ENCODE measurements around the gene SQOR. TPM values are rescaled to one million over a fixed set of nuclear protein-coding genes. Genes with fewer than 3 reads are reported as not detected.
"Not testable (repeated sequence)": the region's sequence is repeated elsewhere in the genome, so short reads cannot be mapped to it uniquely, and the experiment has no call there.

The SQOR gene
- total RNA-seq, 1 donor from 2014 or later, result 48.0 TPM

DNA sequence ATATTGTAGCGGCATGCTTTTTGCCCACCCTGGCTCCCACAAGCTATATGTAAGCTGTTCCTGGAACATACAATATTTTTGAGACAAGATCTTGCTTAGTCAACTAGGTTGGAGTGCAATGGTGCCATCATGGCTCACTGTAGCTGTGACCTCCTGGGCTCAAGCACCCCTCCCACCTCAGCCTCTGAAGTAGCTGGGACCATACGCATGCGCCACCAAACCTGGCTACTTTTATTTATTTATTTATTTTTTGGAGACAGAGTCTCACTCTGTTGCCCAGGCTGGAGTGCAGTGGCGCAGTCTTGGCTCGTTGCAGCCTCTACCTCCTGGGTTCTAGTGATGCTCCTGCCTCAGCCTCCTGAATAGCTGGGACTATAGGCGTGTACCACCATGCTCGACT is 6.7 kb upstream of the SQOR start:
- ATAC-seq (no peak), DNase-seq (ENCODE audit: low spot score) (no peak)
- intact Hi-C loops (cut with DNase I), result no loop called here

DNA sequence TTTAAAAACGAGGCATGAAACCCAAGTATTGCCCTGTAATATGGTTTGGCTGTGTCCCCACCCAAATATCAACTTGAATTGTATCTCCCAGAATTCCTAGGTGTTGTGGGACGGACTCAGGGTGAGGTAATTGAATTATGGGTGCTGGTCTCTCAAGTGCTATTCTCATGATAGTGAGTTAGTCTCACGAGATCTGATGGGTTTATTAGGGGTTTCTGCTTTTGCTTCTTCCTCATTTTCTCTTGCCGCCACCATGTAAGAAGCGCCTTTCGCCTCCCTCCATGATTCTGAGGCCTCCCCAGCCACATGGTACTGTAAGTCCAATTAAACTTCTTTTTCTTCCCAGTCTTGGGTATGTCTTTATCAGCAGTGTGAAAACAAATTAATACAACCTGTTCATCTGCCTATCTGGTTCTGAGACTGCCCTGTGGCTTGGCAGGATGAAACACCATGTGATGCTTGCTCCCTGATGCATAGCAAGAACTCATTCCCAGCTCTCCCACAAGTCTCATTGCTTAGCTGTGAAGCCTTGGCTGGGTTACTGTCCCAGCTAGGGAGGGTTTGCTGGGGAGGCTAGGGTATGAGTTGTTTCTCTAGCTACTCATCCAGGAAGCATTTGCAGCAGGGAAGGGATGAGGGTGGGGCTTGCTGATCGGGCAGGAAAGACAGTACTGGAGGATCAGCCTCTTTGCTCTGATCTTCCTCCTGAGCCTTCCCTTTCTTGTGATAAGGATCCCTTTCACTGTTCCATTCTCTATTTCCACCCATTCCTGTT is 3.7 kb upstream of the SQOR start:
- intact Hi-C loops (cut with DNase I), result no loop called here
- ATAC-seq, result peak; percentile 46
- no peak for DNase-seq (ENCODE audit: low spot score)

GRCh38 chr15:45631776-45632175 is 3.1 kb upstream of the SQOR start:
- ATAC-seq (no peak), DNase-seq (ENCODE audit: low spot score) (no peak)
- intact Hi-C loops (cut with DNase I), result no loop called here

DNA sequence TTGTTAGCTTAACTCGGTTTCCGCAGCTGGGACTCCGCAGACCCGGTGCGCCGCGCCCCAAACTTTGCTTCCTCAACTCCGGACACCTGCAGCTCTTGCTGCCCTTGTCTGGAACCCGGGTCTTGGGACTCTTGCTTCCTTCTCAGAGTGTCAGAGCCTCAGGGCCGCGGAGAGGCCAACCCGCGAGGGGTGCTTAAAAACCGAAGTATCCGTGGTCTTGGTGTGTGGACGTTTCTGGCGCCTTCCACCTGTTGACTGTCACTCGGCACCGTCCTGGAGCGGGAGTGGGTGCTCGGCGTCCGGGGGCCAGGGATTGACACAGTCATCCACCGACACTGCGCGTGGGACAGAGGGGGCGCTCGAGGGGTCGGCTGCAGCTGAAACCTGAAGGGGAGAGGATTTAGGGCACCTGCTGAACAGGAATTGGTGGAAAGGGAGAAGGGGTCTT is 386 bp downstream of the SQOR start:
- intact Hi-C loops (cut with DNase I), result no loop called here
- ATAC-seq, result peak; percentile 63

GRCh38 chr15:45635763-45636292 is 999 bp downstream of the SQOR start:
- peak; percentile 1 for ATAC-seq
- intact Hi-C loops (cut with DNase I), result no loop called here
- no peak for DNase-seq (ENCODE audit: low spot score)

More for the DNA sequence above, 386 bp downstream of the SQOR start:
- DNase-seq (ENCODE audit: low spot score), result peak; percentile 75

DNA sequence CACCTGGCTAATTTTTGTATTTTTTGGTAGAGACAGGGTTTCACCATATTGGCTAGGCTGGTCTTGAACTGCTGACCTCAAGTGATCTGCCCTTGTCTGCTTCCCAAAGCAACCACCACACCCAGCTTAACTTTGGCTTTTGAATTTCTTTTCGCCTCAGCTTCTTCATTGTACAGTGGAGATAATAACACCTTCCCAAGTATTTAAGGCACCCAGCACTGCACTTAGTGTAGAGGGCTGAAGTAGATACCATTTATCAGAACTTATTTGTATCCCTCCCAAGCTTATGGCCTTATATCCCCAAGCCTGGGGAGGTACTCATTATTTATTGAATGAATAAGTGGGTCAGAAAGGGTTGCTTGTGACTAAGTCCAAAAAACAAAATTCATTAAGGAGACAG is 2.3 kb downstream of the SQOR start:
- no peak for DNase-seq (ENCODE audit: low spot score)
- ATAC-seq, result no peak
- intact Hi-C loops (cut with DNase I), result no loop called here

- DNase-seq (ENCODE audit: low spot score) (peak; percentile 82), ATAC-seq (peak; percentile 51)
- intact Hi-C loops (cut with DNase I), result no loop called here
Observed at GRCh38 chr15:45637552-45638033, 2.8 kb downstream of the SQOR start.

DNA sequence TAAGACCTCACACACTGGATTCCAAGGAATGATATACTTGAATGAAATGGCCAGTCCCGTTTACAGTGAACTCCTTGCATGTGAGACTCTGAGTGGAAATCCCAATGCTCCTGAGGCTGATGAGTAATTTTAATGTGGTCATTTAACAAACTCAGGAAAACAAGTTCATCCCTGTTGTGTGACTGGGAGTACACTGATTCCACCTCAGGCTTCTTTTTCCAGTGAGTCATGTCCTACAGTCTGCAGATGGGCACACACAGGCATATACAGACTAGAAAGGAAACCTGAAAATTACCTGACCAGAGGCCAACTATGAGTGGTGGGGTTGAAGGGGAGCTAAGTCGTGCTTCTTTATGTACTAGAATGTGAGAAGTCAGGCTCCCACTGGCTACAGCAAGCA is 5.8 kb downstream of the SQOR start:
- intact Hi-C loops (cut with DNase I), result no loop called here
- DNase-seq (ENCODE audit: low spot score) (no peak), ATAC-seq (no peak)

- intact Hi-C loops (cut with DNase I), result no loop called here
- peak; percentile 71 for ATAC-seq
- DNase-seq (ENCODE audit: low spot score), result no peak
Observed at GRCh38 chr15:45641374-45641781, 6.5 kb downstream of the SQOR start.

GRCh38 chr15:45641999-45642932 is 7.4 kb downstream of the SQOR start:
- ATAC-seq (peak; percentile 71), DNase-seq (ENCODE audit: low spot score) (no peak)
- intact Hi-C loops (cut with DNase I), result no loop called here

DNA sequence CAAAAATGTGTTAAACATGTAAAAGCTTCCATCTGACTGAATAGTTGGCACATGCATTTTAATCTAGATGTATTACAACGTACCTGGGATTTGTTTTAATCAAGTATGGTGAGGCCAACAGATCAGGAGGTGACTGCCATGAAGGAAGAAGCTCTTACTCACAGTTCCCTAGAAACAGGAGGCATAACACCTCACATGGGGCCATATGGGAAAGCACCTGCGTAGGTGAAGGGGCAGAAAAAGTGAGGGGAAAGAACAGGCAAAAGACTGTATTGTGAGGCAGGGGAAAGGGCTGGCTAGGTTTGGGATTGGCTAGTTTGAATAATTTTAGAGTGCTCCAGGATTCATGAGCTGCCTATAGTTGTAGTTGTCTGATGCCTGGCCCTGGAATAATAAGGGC is 9.6 kb downstream of the SQOR start:
- intact Hi-C loops (cut with DNase I), result no loop called here

GRCh38 chr15:45645026-45645980 is 10.5 kb downstream of the SQOR start:
- ATAC-seq (peak; percentile 63), DNase-seq (ENCODE audit: low spot score) (no peak)
- intact Hi-C loops (cut with DNase I), result no loop called here

More for the DNA sequence above, 9.6 kb downstream of the SQOR start:
- DNase-seq (ENCODE audit: low spot score) (no peak), ATAC-seq (no peak)

DNA sequence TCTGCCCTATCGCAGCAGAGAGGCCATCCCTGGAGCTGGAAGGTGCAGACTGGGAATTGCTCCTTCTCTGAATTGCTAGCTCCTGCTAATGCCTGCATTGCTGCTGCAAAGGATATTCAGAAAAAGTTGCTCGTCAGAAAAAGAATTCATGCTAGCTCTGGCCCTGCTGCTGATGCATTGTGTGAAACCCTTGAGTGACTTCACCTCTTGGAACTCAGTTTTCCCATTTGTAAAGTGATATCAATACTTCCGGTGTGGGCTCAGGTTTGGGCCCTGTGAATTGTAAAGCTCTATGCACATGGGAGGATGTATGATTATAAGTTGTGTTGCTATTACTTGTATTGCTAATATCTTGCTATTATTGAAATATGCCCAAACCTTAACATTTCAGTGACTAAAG is 11.4 kb downstream of the SQOR start:
- DNase-seq (ENCODE audit: low spot score), result no peak
- intact Hi-C loops (cut with DNase I), result no loop called here

GRCh38 chr15:45647828-45648227 is 13.0 kb downstream of the SQOR start:
- intact Hi-C loops (cut with DNase I), result no loop called here
- no peak for ATAC-seq
- no peak for DNase-seq (ENCODE audit: low spot score)

More for the DNA sequence above, 11.4 kb downstream of the SQOR start:
- ATAC-seq, result no peak

DNA sequence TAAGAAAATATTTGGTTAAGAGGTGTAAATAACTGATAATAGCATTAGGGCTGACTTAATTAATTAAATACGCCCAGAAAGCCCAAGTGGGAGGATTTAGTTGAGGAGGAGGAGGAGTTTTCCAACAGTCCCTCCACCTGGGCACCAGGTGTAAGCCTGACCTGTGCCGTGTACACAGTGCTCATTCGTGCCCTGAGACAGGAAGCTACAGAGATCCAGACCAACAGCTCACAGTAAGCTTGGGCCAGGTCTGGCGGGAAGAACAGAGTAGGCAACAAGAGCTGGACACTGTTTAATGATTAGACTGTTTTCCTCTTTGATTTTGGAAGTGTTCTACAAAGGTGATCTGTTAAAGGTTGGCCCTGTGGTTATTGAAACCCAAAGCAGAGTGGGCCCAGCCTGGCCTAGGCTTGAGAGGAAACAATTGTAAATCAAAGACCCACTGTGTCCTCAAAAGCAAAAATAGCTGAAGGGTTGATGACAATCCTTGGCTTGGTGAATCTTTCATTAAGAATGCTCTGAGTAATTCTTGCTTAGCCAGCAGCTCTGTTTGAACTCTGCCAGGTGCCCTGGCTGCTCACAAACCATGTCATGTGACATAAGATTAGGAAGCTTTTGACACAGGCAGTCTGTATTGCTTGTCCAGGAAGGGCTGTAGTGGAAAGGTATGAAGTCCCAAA is 13.8 kb downstream of the SQOR start:
- DNase-seq (ENCODE audit: low spot score) (no peak), ATAC-seq (no peak)
- intact Hi-C loops (cut with DNase I), result no loop called here

DNA sequence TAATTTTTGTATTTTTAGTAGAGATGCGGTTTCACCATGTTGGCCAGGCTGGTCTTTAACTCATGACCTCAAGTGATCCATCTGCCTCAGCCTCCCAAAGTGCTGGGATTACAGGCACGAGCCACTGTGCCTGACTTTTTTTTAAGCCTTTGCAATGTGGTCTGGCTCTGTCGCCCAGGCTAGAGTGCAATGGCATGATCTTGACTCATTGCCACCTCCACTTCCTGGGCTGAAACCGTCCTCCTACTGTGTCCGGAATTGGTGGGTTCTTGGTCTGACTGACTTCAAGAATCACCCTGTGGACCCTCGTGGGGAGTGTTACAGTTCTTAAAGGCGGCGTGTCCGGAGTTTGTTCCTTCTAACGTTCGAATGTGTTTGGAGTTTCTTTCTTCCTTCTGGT is 15.2 kb downstream of the SQOR start:
- DNase-seq (ENCODE audit: low spot score); ATAC-seq; intact Hi-C loops (cut with DNase I): not testable (repeated sequence)

DNA sequence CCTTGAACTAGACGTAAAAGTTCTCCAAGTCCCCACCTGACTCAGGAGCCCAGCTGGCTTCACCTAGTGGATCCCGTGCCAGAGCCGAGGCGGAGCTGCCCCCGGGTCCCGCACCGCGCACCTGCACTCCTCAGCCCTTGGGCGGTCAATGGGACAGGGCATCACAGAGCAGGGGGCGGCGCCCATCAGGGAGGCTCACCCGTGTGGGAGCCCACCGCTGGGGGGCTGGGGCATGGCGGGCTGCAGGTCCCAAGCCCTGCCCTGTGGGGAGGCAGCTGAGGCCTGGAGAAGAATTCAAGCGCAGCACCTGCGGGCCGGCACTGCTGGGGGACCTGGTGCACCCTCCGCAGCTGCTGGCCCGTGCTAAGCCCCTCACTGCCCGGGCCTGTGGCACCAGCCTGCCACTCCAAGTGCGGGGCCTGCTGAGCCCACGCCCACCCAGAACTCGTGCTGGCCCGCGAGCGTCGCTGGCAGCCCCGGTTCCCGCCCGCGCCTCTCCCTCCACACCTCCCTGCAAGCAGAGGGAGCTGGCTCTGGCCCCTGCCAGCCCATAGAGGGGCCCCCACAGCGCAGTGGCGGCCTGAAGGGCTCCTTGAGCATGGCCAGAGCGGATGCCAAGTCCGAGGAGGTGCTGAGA is 16.2 kb downstream of the SQOR start:
- no peak for DNase-seq (ENCODE audit: low spot score)
- intact Hi-C loops (cut with DNase I), result no loop called here
- no peak for ATAC-seq
